HCT116 (cell line): ENCODE measurements around the gene MAML2. TPM values are rescaled to one million over a fixed set of nuclear protein-coding genes. Genes with fewer than 3 reads are reported as not detected.

Experiments used
- ATAC-seq: fragments of 200-7000 bp; cut with Tn5 transposase; 2 replicates; pipeline ENCODE4 v1.9.1; 2020; ENCODE audit warnings: mild to moderate bottlenecking, moderate library complexity
- BruUV-seq: library from RNA; stranded (reverse); fragments of 400-500 nt; replicated peaks from 2 replicates; lab custom pipeline; 2021; lab: Mats Ljungman, UMichigan
- CTCF ChIA-PET: fragments of 300-600 bp; sonication (Branson Sonifier 250); formaldehyde crosslinking; loops from one replicate; lab custom pipeline; 2021; ENCODE audit warnings: antibody characterized with exemption; lab: Charles Lee
- POLR2A ChIA-PET: fragments of 300-600, 350-600 bp; sonication (Branson Sonifier 250); formaldehyde crosslinking; loops from one replicate; lab custom pipeline; 2021; ENCODE audit warnings: antibody characterized with exemption; lab: Charles Lee
- RAD21 ChIA-PET, 2 experiments: fragments of 300-600 bp; sonication (Branson Sonifier 250); formaldehyde crosslinking; loops; one replicate each; lab custom pipeline; 2023; ENCODE audit warnings: low total read pairs in 2 of 2; ENCODE audit not compliant: uncharacterized antibody in 2 of 2, unreplicated experiment in 2 of 2, low non-redundant PET in 1 of 2; lab: Charles Lee
- DNase-seq: peaks from one replicate; pipeline ENCODE4 v3.0.0-alpha.2; 2010; ENCODE audit warnings: low read depth, low spot score
- H2AFZ ChIP-seq: fragments of 200-600 bp; shearing (Covaris generic), sonication (generic); 2 replicates; pipeline ENCODE4 v1.6.1; 2017; ENCODE audit warnings: low read depth, mixed run types, mixed read lengths, antibody characterized with exemption, low read length; ENCODE audit not compliant: poor library complexity, severe bottlenecking
- H3K27ac ChIP-seq: 2 replicates; pipeline ENCODE4 v1.5.1; 2012; ENCODE audit warnings: low read depth, low read length
- H3K27me3 ChIP-seq: fragments of 200-600 bp; sonication (generic); 2 replicates; pipeline ENCODE4 v1.6.1; 2016; ENCODE audit warnings: mixed run types, low read length, mixed read lengths; ENCODE audit not compliant: insufficient read depth
- H3K36me3 ChIP-seq, 2 experiments: fragments of 200-500 bp in 1 of 2; fragments of 200-600 bp in 1 of 2; sonication (Bioruptor generic) in 1 of 2; sonication (generic) in 1 of 2; 2 replicates each; pipeline versions ENCODE4 v1.5.1 to v1.6.1; 2014 to 2016; ENCODE audit warnings: low read length in 2 of 2, inconsistent platforms in 1 of 2, mixed read lengths in 1 of 2, mixed run types in 1 of 2; ENCODE audit not compliant: insufficient read depth in 2 of 2, control insufficient read depth in 1 of 2
- H3K4me1 ChIP-seq, 2 experiments: fragments of 200-600 bp in 1 of 2; sonication (generic) in 1 of 2; 2 replicates each; pipeline versions ENCODE4 v1.5.1 to v1.6.1; 2012 to 2017; ENCODE audit warnings: low read length in 2 of 2, inconsistent platforms in 1 of 2, mild to moderate bottlenecking in 1 of 2, mixed read lengths in 1 of 2, mixed run types in 1 of 2, moderate library complexity in 1 of 2; ENCODE audit not compliant: insufficient read depth in 2 of 2, control insufficient read depth in 1 of 2
- H3K4me2 ChIP-seq: fragments of 200-600 bp; sonication (generic); 2 replicates; pipeline ENCODE4 v1.6.1; 2017; ENCODE audit warnings: mixed run types, low read length, mixed read lengths
- H3K4me3 ChIP-seq, 2 experiments: fragments of 200-600 bp in 1 of 2; sonication (generic) in 1 of 2; replicated peaks in 1 of 2; 2 replicates each; pipeline ENCODE4 v1.5.1; 2011 to 2016; ENCODE audit warnings: low read length in 2 of 2, control low read depth in 1 of 2, low read depth in 1 of 2, mild to moderate bottlenecking in 1 of 2, mixed read lengths in 1 of 2, mixed run types in 1 of 2
- H3K79me2 ChIP-seq: fragments of 200-600 bp; sonication (generic); 2 replicates; pipeline ENCODE4 v1.6.1; 2017; ENCODE audit warnings: mild to moderate bottlenecking, mixed run types, low read length, moderate library complexity, mixed read lengths; ENCODE audit not compliant: insufficient read depth
- H3K9ac ChIP-seq: fragments of 200-600 bp; sonication (generic); 2 replicates; pipeline ENCODE4 v1.6.1; 2016; ENCODE audit warnings: low read length, mixed read lengths
- H3K9me2 ChIP-seq: fragments of 200-600 bp; sonication (generic), shearing (Covaris generic); 2 replicates; pipeline ENCODE4 v1.6.1; 2017; ENCODE audit warnings: mixed run types, mild to moderate bottlenecking, moderate library complexity; ENCODE audit not compliant: insufficient read depth
- H3K9me3 ChIP-seq, 2 experiments: fragments of 200-500 bp in 1 of 2; fragments of 200-600 bp in 1 of 2; sonication (Bioruptor generic) in 1 of 2; sonication (generic) in 1 of 2; 2 replicates each; pipeline ENCODE4 v1.6.1; 2014 to 2017; ENCODE audit warnings: low read length in 2 of 2, mixed read lengths in 2 of 2, inconsistent platforms in 1 of 2, low read depth in 1 of 2, mild to moderate bottlenecking in 1 of 2, mixed run types in 1 of 2, moderate library complexity in 1 of 2; ENCODE audit not compliant: control insufficient read depth in 1 of 2, insufficient read depth in 1 of 2
- H4K20me1 ChIP-seq: fragments of 200-600 bp; sonication (generic), shearing (Covaris generic); 2 replicates; pipeline ENCODE4 v1.6.1; 2017; ENCODE audit warnings: mixed run types, mild to moderate bottlenecking, moderate library complexity; ENCODE audit not compliant: insufficient read depth
- CBX3 ChIP-seq: IDR thresholded peaks from 2 replicates; pipeline ENCODE4 v1.6.1; 2012; ENCODE audit warnings: low read depth
- ELF1 ChIP-seq: IDR thresholded peaks from 2 replicates; pipeline ENCODE4 v1.6.1; 2012; ENCODE audit warnings: low read depth, borderline replicate concordance
- EZH2phosphoT487 ChIP-seq: fragments of 200-600 bp; IDR thresholded peaks from 2 replicates; pipeline ENCODE4 v1.6.1; 2018; ENCODE audit warnings: antibody characterized with exemption, borderline replicate concordance
- POLR2AphosphoS5 ChIP-seq: IDR thresholded peaks from 2 replicates; pipeline ENCODE4 v1.6.1; 2011; ENCODE audit warnings: mild to moderate bottlenecking, low read depth, low read length, moderate library complexity
- RAD21 ChIP-seq: IDR thresholded peaks from 2 replicates; pipeline ENCODE4 v1.6.1; 2012; ENCODE audit warnings: low read depth, mild to moderate bottlenecking
- TCF7L2 ChIP-seq: IDR thresholded peaks from 2 replicates; pipeline ENCODE4 v1.7.0; 2011; ENCODE audit warnings: borderline replicate concordance, inconsistent platforms; ENCODE audit not compliant: insufficient read depth, insufficient read length; ENCODE audit errors: extremely low read depth
- YY1 ChIP-seq: IDR thresholded peaks from 2 replicates; pipeline ENCODE4 v1.6.1; 2011; ENCODE audit warnings: low read length, low read depth, moderate library complexity, mild to moderate bottlenecking; ENCODE audit not compliant: insufficient replicate concordance; ENCODE audit errors: extremely low read depth
- ZFX ChIP-seq: fragments of 450-650 bp; IDR thresholded peaks from 2 replicates; pipeline ENCODE4 v1.6.1; 2017
- ZNF274 ChIP-seq: fragments of 200-500 bp; sonication (Bioruptor generic); IDR thresholded peaks from 2 replicates; pipeline ENCODE4 v1.6.1; 2014; ENCODE audit warnings: mild to moderate bottlenecking, low read depth, low read length, inconsistent platforms
- intact Hi-C: fragments of 100-400 bp; cut with micrococcal nuclease; formaldehyde crosslinking; loops from 2 replicates; pipeline ENCODE4 v1.10.0; 2022
- total RNA-seq: library from RNA; stranded (reverse); gene quantifications from one replicate; pipeline ENCODE4 v1.2.1, GENCODE V29; 2021; ENCODE audit not compliant: unreplicated experiment
- TF ChIP-seq, protein P1 (sequence below): IDR thresholded peaks from 2 replicates; pipeline ENCODE4 v1.6.1; 2012
- TF ChIP-seq, protein P2 (sequence below): IDR thresholded peaks from 2 replicates; pipeline ENCODE4 v1.6.1; 2011; ENCODE audit warnings: mild to moderate bottlenecking, low read length, moderate library complexity; ENCODE audit not compliant: insufficient replicate concordance; ENCODE audit errors: extremely low read depth

The MAML2 gene
- total RNA-seq, 1 experiment from 2014 or later, result 2.6 TPM

DNA sequence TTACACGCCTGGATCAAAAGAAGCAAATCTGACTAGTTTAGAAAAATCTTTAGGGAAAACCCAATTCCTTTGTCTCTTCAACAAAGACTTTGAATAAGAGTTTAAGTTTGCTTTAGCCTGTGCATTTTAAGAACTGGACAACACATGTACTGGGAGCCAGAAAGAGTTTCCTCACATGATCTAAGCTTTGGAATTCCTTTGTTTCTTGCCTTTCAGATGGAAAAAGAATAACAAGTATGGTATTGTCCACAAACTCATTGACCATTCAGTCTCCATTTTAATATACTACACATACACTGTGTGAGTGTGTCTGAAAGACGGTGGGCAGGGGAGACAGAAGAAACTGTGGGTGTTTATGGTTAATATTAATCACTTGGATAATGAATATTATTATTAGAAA is 205.6 kb downstream of the MAML2 start:
- Histone ChIP-seq H3K36me3 (no peaks in the 10 kb centered on the region), H4K20me1 (no peaks in the 10 kb centered on the region), H3K9me2 (no peaks in the 10 kb centered on the region), H3K4me3 (no peak overlapping the region), H3K4me1 (no peaks in the 10 kb centered on the region), H3K27ac (no peak overlapping the region), H2AFZ (no peak overlapping the region), H3K4me2 (no peak overlapping the region), H3K79me2 (no peaks in the 10 kb centered on the region), H3K27me3 (no peaks in the 10 kb centered on the region), H3K9me3 (no peaks in the 10 kb centered on the region), H3K9ac (no peak overlapping the region)
- ATAC-seq, result no peak
- POLR2A ChIA-PET, result no interaction called here
- CTCF ChIA-PET, result no interaction called here
- intact Hi-C loops, result no loop called here
- RAD21 ChIA-PET, result no interaction called here
- TF ChIP-seq TCF7L2, result no peak
- TF ChIP-seq ELF1, result no peak
- TF ChIP-seq, protein P1, sequence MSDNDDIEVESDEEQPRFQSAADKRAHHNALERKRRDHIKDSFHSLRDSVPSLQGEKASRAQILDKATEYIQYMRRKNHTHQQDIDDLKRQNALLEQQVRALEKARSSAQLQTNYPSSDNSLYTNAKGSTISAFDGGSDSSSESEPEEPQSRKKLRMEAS, result no peak
- TF ChIP-seq POLR2AphosphoS5, result no peak
- BruUV-seq, result no TSS peak
- DNase-seq, result no peak

GRCh38 chr11:96136613-96137298 is 206.2 kb downstream of the MAML2 start:
- no peak overlapping the region for H3K4me3 ChIP-seq
- H3K36me3 ChIP-seq, result no peaks in the 10 kb centered on the region
- no TSS peak for BruUV-seq
- H3K9ac ChIP-seq, result no peak overlapping the region
- ChIA-PET POLR2A (no interaction called here), RAD21 (no interaction called here), CTCF (no interaction called here)
- H3K27me3 ChIP-seq, result no peaks in the 10 kb centered on the region
- TF ChIP-seq TCF7L2 (no peak), ZFX (no peak), RAD21 (no peak), ZNF274 (no peak), YY1 (no peak), EZH2phosphoT487 (no peak), CBX3 (no peak)
- TF ChIP-seq, protein P1, result no peak
- TF ChIP-seq, protein P2, sequence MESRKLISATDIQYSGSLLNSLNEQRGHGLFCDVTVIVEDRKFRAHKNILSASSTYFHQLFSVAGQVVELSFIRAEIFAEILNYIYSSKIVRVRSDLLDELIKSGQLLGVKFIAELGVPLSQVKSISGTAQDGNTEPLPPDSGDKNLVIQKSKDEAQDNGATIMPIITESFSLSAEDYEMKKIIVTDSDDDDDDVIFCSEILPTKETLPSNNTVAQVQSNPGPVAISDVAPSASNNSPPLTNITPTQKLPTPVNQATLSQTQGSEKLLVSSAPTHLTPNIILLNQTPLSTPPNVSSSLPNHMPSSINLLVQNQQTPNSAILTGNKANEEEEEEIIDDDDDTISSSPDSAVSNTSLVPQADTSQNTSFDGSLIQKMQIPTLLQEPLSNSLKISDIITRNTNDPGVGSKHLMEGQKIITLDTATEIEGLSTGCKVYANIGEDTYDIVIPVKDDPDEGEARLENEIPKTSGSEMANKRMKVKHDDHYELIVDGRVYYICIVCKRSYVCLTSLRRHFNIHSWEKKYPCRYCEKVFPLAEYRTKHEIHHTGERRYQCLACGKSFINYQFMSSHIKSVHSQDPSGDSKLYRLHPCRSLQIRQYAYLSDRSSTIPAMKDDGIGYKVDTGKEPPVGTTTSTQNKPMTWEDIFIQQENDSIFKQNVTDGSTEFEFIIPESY, result no peak
- H2AFZ ChIP-seq, result no peak overlapping the region
- H3K79me2 ChIP-seq, result no peaks in the 10 kb centered on the region
- intact Hi-C loops, result no loop called here
- no peaks in the 10 kb centered on the region for H4K20me1 ChIP-seq
- H3K9me2 ChIP-seq, result no peaks in the 10 kb centered on the region
- no peak overlapping the region for H3K4me2 ChIP-seq
- H3K4me1 ChIP-seq, result no peaks in the 10 kb centered on the region
- no peak overlapping the region for H3K27ac ChIP-seq
- ATAC-seq, result no peak
- DNase-seq, result no peak
- no peaks in the 10 kb centered on the region for H3K9me3 ChIP-seq
